GM19372 (cell line): ENCODE measurements around the gene ZNF230.

Experiments
- ATAC-seq: cut with Tn5 transposase; IDR thresholded peaks from one replicate; pipeline ENCODE4 v1.9.1; 2021; ENCODE audit warnings: mild to moderate bottlenecking, low read depth, moderate library complexity; ENCODE audit not compliant: unreplicated experiment

ZNF230 gene

DNA sequence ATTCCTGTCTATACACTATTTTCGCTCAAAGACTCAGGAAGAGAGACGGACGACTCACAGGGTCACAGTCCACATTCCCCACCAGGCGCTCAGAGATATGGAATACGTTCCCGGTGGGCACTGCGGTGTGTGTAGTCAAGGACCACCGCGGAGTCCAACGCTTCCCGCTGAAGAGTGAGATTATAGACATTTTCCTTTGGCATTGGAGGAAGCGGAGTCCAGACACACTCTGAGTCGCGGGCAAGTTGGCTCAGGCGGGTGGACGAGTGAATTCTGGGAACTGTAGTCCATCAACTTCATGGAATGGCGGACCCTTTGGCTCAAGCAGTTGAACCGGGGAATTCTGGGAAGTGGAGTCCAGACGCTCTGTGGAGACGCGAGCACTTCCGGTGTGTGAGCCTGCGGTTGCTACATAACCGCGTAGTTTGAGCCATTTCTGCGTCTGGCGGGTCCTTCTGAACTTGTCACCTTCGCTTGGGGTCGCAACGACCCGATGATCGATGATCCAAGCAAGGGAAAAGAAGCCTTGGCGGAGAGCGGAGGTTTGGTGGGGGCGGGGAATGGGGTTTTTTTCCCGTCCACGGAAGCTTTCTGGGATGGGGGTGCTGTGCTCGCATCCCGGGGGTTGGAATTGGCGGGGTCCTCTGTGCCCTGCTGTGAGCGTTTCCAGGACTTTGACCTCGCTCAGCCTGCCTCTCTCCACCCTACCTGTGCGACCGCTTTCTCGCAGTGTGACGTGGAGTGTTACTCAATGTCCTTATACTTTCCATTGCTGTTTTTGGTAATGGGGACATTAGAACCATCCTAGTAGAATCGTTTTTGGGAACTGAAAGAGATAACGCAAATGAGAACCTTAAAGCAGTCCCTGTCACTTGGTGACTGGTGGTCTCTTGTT, at the start of gene ZNF230:
Gene ZNF230, plus strand, starts transcription at position 392 of the 895 bp plus-strand sequence. CDS start 4,122 bp downstream, outside the sequence.
- ATAC-seq: peak; percentile 89

GRCh38 chr19:43956827-43957226, 45.9 kb upstream of the ZNF230 start:
- ATAC-seq: no peak

- ATAC-seq: no peak
These were observed 44.9 kb upstream of the ZNF230 start for GRCh38 chr19:43957891-43958290.

- ATAC-seq: no peak
These were observed 42.3 kb upstream of the ZNF230 start for GRCh38 chr19:43960411-43960810.

DNA sequence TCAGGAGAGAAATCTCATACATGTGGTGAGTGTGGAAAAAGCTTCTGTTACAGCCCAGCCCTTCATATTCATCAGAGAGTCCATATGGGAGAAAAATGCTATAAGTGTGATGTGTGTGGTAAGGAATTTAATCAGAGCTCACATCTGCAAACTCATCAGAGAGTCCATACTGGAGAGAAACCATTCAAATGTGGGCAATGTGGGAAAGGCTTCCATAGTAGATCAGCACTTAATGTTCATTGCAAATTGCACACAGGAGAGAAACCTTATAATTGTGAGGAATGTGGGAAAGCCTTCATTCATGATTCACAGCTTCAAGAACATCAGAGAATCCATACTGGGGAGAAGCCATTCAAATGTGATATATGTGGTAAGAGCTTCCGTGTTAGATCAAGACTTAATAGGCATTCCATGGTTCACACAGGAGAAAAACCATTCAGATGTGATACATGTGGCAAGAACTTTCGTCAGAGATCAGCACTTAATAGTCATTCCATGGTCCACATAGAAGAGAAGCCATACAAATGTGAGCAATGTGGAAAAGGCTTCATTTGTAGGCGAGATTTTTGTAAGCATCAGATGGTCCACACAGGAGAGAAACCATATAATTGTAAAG, 36.6 kb upstream of the ZNF230 start:
- no peak for ATAC-seq

DNA sequence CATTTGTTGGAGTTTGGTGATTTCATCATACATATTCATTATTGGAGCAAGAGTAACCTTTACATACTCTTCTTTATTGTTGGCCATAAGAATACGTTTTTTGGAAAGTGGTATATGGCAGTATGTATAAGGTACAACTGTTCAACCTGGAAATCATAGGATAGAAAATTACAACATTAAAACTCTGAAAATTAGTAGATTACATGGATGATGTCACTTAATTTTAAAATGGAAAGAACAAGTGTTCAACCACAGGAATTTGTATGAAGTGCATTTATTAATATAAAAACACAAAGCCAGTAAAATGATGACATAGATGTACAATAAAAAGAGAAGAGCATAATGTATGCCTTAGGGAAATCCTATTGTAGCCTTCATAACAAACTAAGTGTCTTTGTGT, 26.0 kb upstream of the ZNF230 start:
- no peak for ATAC-seq

GRCh38 chr19:43983544-43983911, 19.2 kb upstream of the ZNF230 start:
- no peak for ATAC-seq

GRCh38 chr19:43983912-43984686, 18.7 kb upstream of the ZNF230 start, which contains the start of gene ZNF155:
TSS of gene ZNF155 (plus strand) at chr19:43984188. CDS start at chr19:43988544, 4,356 bp downstream.
- ATAC-seq: peak; percentile 86

DNA sequence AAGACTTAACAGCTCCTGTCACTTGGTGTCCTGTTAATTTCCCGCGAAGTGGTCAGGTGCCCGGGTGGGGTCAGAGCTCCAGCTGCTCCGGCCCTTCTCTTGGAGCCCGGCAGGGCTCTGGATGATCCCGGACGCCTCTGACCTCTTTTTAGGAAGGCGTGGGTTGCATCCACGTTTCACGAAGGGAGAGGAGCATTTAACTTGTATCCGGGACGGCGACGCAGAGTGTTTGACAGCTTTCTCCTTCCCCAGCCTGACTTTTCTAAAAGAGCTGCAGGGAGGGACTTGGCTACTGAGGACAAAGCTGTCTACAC, 18.1 kb upstream of the ZNF230 start:
- ATAC-seq: no peak

- ATAC-seq: no peak
These were observed 5.0 kb upstream of the ZNF230 start for GRCh38 chr19:43997631-43998290.

DNA sequence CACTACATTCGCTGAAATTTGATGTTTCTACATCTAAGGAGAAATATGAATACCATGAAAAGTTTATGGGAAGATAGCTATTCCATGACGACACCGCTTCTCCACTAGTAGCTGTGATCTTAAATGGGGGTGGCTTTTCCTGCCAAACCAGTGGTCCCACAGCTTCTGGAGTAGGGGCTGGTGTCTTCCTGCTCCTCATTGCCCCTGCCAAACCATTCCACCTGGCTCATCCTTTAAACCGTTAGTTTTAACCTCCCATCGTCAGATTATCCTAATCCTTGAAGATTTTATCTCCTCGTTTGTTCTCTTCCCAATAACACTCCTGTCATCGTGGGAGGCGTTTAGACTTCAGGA, 568 bp upstream of the ZNF230 start:
- ATAC-seq: no peak

DNA sequence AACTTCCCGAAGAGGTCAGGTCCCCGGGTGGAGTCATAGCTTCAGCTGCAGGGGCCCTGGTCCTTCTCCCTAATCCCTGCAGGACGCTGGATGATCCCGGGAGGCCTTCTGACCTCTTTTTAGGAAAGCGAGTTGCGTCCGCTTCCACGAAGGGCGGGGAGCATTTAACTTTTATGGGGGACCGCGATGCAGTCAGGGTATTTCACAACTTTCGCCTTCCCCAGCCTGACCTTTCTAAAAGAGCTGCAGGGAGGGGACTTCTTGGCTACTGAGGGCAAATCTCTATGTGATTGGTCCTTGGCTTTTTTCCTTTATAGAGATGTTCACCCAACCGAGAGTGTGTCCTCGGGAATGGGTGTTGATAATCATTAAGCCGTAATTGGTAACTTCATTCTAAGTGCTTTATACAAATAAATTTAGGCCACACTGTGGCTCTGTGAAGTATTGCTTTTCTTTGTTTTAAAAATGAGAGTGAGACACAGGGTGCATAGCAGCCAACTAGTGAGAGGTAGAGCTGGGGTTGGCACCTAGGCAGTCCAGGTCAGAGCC, 778 bp downstream of the ZNF230 start:
- no peak for ATAC-seq

DNA sequence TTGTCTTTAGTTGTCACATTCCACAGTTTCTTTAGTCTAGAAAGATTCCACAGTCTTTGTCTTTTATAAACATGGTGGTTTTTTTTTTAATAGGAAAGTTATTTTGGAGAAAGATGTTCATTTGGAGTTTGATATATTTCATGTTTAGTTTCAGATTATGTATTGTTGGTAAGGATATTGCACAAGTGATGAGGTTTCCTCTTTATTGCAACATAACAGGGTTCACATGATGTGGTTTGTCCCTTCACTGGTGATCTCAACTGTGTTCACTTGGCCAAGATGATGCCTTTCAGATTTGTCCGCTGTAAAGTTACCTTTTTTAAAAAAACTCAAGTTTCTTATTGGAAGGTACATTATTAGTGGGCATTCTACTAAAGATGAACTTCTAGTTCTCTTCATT, 3.2 kb downstream of the ZNF230 start:
- no peak for ATAC-seq

DNA sequence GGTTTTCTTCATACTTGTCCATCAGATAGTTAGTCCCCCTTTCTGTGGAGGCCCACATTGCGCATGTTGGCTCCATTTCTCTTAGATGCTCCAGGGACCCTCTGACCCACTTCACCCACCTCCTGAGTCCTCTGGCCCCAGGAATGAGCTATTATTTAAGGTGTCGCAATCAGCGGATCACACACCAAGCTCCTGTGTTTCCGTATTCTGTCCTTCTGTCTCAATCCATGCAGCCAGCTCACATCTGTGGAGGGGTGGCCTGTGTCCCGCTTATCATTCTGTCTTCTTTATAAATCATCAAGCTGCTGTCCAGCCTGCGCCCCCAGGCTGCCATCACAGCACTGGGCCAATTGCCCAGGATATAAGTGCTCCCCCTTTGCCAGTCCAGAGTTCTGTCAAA, 4.7 kb downstream of the ZNF230 start:
- ATAC-seq: no peak

- ATAC-seq: no peak
These were observed 7.7 kb downstream of the ZNF230 start for GRCh38 chr19:44010468-44010867.

DNA sequence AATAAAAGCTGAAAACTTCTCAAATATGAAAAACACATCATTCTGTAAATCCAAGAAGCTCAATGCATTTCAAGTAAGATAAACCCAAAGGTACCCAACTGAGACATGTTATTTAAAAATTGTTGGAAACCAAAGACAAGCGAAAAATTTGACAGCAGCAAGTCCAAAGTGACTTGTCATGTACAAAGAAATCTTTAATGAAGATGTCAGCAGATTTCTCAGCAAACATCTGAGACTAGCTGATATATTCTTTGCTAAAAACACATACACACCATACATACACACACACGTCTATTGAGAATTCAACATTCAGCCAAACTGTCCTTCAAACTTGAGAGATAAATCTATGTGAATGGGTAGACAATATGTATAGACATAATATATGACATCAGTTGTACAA, 16.7 kb downstream of the ZNF230 start:
- no peak for ATAC-seq

DNA sequence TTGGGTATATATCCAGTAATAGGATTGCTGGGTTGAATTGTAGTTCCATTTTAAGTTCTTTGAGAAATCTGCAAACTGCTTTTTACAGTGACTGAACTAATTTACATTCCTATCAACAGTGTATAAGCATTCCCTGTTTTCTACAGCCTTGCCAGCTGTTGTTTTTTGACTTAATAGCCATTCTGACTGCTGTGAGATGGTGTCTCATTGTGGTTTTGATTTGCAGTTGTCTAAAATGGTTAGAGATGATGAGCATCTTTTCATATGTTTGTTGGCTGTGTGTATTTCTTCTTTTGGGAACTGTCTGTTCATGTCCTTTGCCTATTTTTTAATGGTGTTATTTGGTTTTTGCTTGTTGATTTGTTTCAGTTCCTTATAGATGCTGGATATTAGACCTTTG, 18.5 kb downstream of the ZNF230 start:
- ATAC-seq: no peak

- no peak for ATAC-seq
These were observed 22.1 kb downstream of the ZNF230 start for GRCh38 chr19:44024900-44025216.

GRCh38 chr19:44025217-44025936, 22.6 kb downstream of the ZNF230 start, which contains the start of gene ZNF222:
TSS of gene ZNF222 (plus strand) at chr19:44025379. CDS start at chr19:44025437, 58 bp downstream.
- peak; percentile 91 for ATAC-seq

DNA sequence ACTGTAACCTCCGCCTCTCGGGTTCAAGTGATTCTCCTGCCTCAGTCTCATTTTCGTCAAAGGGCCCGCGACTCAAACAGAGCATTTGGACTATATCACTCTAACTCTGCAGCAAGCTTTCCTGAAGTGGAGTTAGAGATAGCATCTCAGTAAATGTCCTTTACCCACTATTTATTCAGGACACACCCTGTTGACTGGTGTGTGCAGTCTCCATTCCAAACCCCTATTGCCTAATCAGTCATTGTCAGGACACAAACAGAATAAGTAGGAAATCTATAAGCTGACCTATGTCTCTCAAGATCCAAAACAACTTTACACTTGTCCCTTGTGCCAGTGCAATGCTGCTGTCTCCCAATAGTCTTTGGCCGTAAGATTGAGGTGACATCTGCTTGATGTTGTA, 23.9 kb downstream of the ZNF230 start:
- ATAC-seq: no peak
